ENCODE results near the gene SLC2A8.
A peak's percentile ranks its signal among the peaks of the same experiment; 100 is the strongest.

- TF ChIP-seq CTCF (IDR thresholded peaks at IDR 0.05) (peak in 1 of 6 experiments; percentile 5), POLR2A (IDR thresholded peaks at IDR 0.05) (no peak)
Observed at GRCh38 chr9:127437497-127438264, 40.7 kb downstream of the SLC2A8 start.

All from Peyer's patch (tissue), 4 donors.